Liver (tissue), 9 donors: ENCODE data around the gene FGD5. TPM values are rescaled to one million over a fixed set of nuclear protein-coding genes. Genes with fewer than 3 reads are reported as not detected.

Experiments used
- DNase-seq: peaks from one replicate; pipeline ENCODE4 v3.0.0-alpha.2; 2017; ENCODE audit warnings: low spot score
- H3K27ac ChIP-seq, 2 donors: one replicate each; pipeline ENCODE4 v1.7.0; 2013; ENCODE audit warnings: inconsistent platforms in 2 of 2, low read length in 2 of 2, control low read depth in 1 of 2, low read depth in 1 of 2, mild to moderate bottlenecking in 1 of 2
- H3K27me3 ChIP-seq, 4 donors: one replicate each; pipeline versions ENCODE4 v1.6.1 to v1.7.0; 2013; ENCODE audit warnings: low read length in 3 of 4, inconsistent platforms in 1 of 4, mild to moderate bottlenecking in 1 of 4, moderate library complexity in 1 of 4; ENCODE audit not compliant: control insufficient read depth in 4 of 4, insufficient read depth in 4 of 4
- H3K36me3 ChIP-seq, 4 donors: one replicate each; pipeline versions ENCODE4 v1.6.1 to v1.7.0; 2013; ENCODE audit warnings: low read length in 3 of 4, mild to moderate bottlenecking in 3 of 4, low read depth in 1 of 4, moderate library complexity in 1 of 4; ENCODE audit not compliant: control insufficient read depth in 4 of 4, insufficient read depth in 3 of 4
- H3K4me1 ChIP-seq, 4 donors: one replicate each; pipeline versions ENCODE4 v1.6.1 to v1.7.0; 2013; ENCODE audit warnings: low read length in 3 of 4, mild to moderate bottlenecking in 3 of 4, moderate library complexity in 1 of 4; ENCODE audit not compliant: control insufficient read depth in 4 of 4, insufficient read depth in 4 of 4
- H3K4me3 ChIP-seq, 3 donors: one replicate each; pipeline versions ENCODE4 v1.6.1 to v1.7.0; 2013; ENCODE audit warnings: low read length in 3 of 3, control low read depth in 1 of 3, low read depth in 1 of 3, mild to moderate bottlenecking in 1 of 3
- H3K9ac ChIP-seq, 2 donors: one replicate each; pipeline ENCODE4 v1.7.0; 2013; ENCODE audit warnings: low read length in 2 of 2, mild to moderate bottlenecking in 2 of 2, moderate library complexity in 2 of 2, control low read depth in 1 of 2, low read depth in 1 of 2
- H3K9me3 ChIP-seq, 4 donors: one replicate each; pipeline versions ENCODE4 v1.6.1 to v1.7.0; 2013; ENCODE audit warnings: low read length in 3 of 4; ENCODE audit not compliant: control insufficient read depth in 4 of 4
- FOXA2 ChIP-seq: IDR thresholded peaks from 2 replicates; pipeline ENCODE4 v1.6.1; 2016; ENCODE audit warnings: antibody characterized with exemption
- GABPA ChIP-seq, 2 donors: IDR thresholded peaks in 1 of 2; conservative IDR thresholded peaks in 1 of 2; 2 replicates each; pipeline ENCODE4 v1.6.1; 2016; ENCODE audit warnings: antibody characterized with exemption in 2 of 2, mild to moderate bottlenecking in 1 of 2, moderate library complexity in 1 of 2
- HNF4A ChIP-seq, 2 donors: conservative IDR thresholded peaks; 2 replicates each; pipeline ENCODE4 v1.6.1; 2016; ENCODE audit warnings: antibody characterized with exemption in 2 of 2, mild to moderate bottlenecking in 2 of 2
- JUND ChIP-seq, 2 donors: IDR thresholded peaks; 2 replicates each; pipeline ENCODE4 v1.6.1; 2016; ENCODE audit warnings: antibody characterized with exemption in 2 of 2
- NR2F2 ChIP-seq: IDR thresholded peaks from 2 replicates; pipeline ENCODE4 v1.6.1; 2016; ENCODE audit warnings: antibody characterized with exemption
- RAD21 ChIP-seq, 2 donors: IDR thresholded peaks; 2 replicates each; pipeline ENCODE4 v1.6.1; 2016; ENCODE audit warnings: antibody characterized with exemption in 2 of 2, mild to moderate bottlenecking in 2 of 2
- RXRA ChIP-seq, 2 donors: IDR thresholded peaks; 2 replicates each; pipeline ENCODE4 v1.6.1; 2017 to 2018; ENCODE audit warnings: antibody characterized with exemption in 2 of 2, mild to moderate bottlenecking in 1 of 2
- SP1 ChIP-seq: IDR thresholded peaks from 2 replicates; pipeline ENCODE4 v1.6.1; 2018; ENCODE audit warnings: antibody characterized with exemption, mild to moderate bottlenecking
- TAF1 ChIP-seq: conservative IDR thresholded peaks from 2 replicates; pipeline ENCODE4 v1.6.1; 2016; ENCODE audit warnings: antibody characterized with exemption, mild to moderate bottlenecking
- YY1 ChIP-seq: IDR thresholded peaks from 2 replicates; pipeline ENCODE4 v1.6.1; 2016; ENCODE audit warnings: antibody characterized with exemption, mild to moderate bottlenecking
- WGBS: extraction: QIAGEN DNeasy Blood & Tissue Kit; methylation state at CpG from one replicate; pipeline ENCODE4 v1.1.7; 2013; 5-methylcytosine and 5-hydroxymethylcytosine counted together
- polyA plus RNA-seq, 2 donors: library from polyadenylated mRNA; stranded (reverse) in 1 of 2; unstranded in 1 of 2; fragments of 200-250 nt in 1 of 2; fragments of >200 nt in 1 of 2; fragmentation: Nextera tagmentation in 1 of 2; extraction: Ambion mirVana in 1 of 2; gene quantifications; one replicate each; pipeline versions ENCODE4 v1.2.1 to v1.2.3, GENCODE V29; 2013 to 2015
- total RNA-seq, 2 donors: library from RNA; depleted of rRNA; stranded (reverse); fragments of >200 nt; gene quantifications; one replicate each; pipeline ENCODE4 v1.2.3, GENCODE V29; 2014
- TF ChIP-seq, protein P1 (sequence below): fragments of 150-350 bp; IDR thresholded peaks from 2 replicates; pipeline ENCODE4 v1.5.1; 2017; ENCODE audit warnings: improper control_type of control experiment, low read depth, low read length; ENCODE audit not compliant: missing input control
- TF ChIP-seq, protein P2 (sequence below): IDR thresholded peaks from 2 replicates; pipeline ENCODE4 v1.6.1; 2016; ENCODE audit warnings: antibody characterized with exemption, mild to moderate bottlenecking
- TF ChIP-seq, protein P3 (sequence below): IDR thresholded peaks from 2 replicates; pipeline ENCODE4 v1.6.1; 2016; ENCODE audit warnings: antibody characterized with exemption
- TF ChIP-seq, protein P4 (sequence below): IDR thresholded peaks from 2 replicates; pipeline ENCODE4 v1.6.1; 2016; ENCODE audit warnings: antibody characterized with exemption
- donor health status: healthy.
- donor health status: healthy.
- donor health status: healthy.
- donor health status: healthy.
- donor health status: healthy.

Gene FGD5
- total and polyA plus RNA-seq, 4 donors, result 2.0 to 6.3 (median 3.1) TPM

DNA sequence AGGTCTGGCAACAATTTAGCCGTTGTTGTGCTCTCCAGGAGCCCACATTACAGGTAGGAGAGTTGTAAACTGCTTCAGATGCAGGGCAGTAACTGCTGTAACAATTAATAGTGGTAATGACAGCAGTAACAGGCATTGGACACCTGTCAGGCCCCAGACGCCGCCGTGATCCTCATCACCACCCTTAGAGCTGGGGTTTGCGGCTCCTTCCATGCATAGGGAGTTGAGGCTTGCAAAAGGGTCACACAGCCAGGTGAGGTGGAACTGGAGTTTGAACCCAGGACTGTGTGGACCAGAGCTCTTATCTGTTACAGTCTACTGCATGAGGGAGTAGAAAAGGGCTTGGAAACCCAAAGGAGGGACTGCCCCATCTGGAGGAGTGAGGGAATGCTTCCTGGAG, 101.8 kb downstream of the FGD5 start:
- Histone ChIP-seq H3K36me3 (no peaks in the 10 kb centered on the region), H3K4me1 (peaks cover 0 to 5% (median 1%) of the 10 kb centered on the region in 4 donors), H3K9me3 (no peaks in the 10 kb centered on the region), H3K27me3 (no peaks in the 10 kb centered on the region), H3K9ac (no peak overlapping the region), H3K4me3 (no peak overlapping the region), H3K27ac (no peak overlapping the region)
- TF ChIP-seq, protein P1, sequence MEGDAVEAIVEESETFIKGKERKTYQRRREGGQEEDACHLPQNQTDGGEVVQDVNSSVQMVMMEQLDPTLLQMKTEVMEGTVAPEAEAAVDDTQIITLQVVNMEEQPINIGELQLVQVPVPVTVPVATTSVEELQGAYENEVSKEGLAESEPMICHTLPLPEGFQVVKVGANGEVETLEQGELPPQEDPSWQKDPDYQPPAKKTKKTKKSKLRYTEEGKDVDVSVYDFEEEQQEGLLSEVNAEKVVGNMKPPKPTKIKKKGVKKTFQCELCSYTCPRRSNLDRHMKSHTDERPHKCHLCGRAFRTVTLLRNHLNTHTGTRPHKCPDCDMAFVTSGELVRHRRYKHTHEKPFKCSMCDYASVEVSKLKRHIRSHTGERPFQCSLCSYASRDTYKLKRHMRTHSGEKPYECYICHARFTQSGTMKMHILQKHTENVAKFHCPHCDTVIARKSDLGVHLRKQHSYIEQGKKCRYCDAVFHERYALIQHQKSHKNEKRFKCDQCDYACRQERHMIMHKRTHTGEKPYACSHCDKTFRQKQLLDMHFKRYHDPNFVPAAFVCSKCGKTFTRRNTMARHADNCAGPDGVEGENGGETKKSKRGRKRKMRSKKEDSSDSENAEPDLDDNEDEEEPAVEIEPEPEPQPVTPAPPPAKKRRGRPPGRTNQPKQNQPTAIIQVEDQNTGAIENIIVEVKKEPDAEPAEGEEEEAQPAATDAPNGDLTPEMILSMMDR, result no peak
- TF ChIP-seq RAD21 (IDR thresholded peaks at IDR 0.05), result no peak
- no peak for TF ChIP-seq TAF1
- TF ChIP-seq, protein P2, sequence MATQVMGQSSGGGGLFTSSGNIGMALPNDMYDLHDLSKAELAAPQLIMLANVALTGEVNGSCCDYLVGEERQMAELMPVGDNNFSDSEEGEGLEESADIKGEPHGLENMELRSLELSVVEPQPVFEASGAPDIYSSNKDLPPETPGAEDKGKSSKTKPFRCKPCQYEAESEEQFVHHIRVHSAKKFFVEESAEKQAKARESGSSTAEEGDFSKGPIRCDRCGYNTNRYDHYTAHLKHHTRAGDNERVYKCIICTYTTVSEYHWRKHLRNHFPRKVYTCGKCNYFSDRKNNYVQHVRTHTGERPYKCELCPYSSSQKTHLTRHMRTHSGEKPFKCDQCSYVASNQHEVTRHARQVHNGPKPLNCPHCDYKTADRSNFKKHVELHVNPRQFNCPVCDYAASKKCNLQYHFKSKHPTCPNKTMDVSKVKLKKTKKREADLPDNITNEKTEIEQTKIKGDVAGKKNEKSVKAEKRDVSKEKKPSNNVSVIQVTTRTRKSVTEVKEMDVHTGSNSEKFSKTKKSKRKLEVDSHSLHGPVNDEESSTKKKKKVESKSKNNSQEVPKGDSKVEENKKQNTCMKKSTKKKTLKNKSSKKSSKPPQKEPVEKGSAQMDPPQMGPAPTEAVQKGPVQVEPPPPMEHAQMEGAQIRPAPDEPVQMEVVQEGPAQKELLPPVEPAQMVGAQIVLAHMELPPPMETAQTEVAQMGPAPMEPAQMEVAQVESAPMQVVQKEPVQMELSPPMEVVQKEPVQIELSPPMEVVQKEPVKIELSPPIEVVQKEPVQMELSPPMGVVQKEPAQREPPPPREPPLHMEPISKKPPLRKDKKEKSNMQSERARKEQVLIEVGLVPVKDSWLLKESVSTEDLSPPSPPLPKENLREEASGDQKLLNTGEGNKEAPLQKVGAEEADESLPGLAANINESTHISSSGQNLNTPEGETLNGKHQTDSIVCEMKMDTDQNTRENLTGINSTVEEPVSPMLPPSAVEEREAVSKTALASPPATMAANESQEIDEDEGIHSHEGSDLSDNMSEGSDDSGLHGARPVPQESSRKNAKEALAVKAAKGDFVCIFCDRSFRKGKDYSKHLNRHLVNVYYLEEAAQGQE, result no peak
- no peak for TF ChIP-seq YY1
- TF ChIP-seq HNF4A (conservative IDR thresholded peaks at IDR 0.05), result no peak
- no peak for TF ChIP-seq SP1
- TF ChIP-seq, protein P3, sequence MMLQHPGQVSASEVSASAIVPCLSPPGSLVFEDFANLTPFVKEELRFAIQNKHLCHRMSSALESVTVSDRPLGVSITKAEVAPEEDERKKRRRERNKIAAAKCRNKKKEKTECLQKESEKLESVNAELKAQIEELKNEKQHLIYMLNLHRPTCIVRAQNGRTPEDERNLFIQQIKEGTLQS, result no peak
- TF ChIP-seq NR2F2, result no peak
- TF ChIP-seq, protein P4, sequence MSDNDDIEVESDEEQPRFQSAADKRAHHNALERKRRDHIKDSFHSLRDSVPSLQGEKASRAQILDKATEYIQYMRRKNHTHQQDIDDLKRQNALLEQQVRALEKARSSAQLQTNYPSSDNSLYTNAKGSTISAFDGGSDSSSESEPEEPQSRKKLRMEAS, result no peak
- no peak for TF ChIP-seq FOXA2
- no peak for TF ChIP-seq JUND (IDR thresholded peaks at IDR 0.05)
- no peak for TF ChIP-seq RXRA (IDR thresholded peaks at IDR 0.05)
- WGBS, result 96% methylated on average over 5 of the region's 5 CpGs
- DNase-seq, result no peak

DNA sequence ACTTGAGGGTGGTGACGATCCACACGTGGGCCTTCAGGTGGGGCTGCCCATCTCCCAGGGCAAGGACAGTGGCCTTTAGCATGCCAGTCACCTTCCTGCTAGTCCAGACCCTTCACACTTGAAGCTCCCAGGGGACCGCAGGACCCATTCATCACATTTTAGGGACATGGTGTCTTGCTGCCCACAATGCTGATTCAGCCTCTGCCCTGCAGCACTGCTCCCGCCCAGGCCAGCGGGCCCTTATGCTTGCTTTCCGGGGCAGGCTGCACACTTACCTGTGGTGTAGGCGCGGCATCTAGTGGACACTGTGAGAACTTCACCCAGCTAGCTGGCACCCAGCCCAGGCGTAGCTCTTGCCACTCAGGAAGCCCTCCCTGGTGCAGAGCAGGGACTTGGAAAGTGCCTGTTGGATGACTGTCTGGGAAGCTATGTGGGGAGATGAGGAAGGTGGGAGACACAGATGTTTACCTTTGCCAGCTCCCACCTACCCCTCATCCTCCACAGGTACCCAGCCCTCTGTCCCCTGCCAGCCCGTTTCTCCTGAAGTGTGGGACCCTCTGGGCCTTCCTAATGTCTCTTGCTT, 102.4 kb downstream of the FGD5 start:
- WGBS, result 24% methylated on average over 10 of the region's 10 CpGs
- DNase-seq, result peak; percentile 89
- H3K27me3 ChIP-seq, result no peaks in the 10 kb centered on the region
- H3K36me3 ChIP-seq, result no peaks in the 10 kb centered on the region
- H3K27ac ChIP-seq, result no peak overlapping the region
- no peak overlapping the region for H3K9ac ChIP-seq
- TF ChIP-seq GABPA (IDR thresholded peaks at IDR 0.05 in 1 of 2, conservative IDR thresholded peaks at IDR 0.05 in 1 of 2) (no peak), RAD21 (IDR thresholded peaks at IDR 0.05) (peak; percentile 100), RXRA (IDR thresholded peaks at IDR 0.05) (peak in 1 of 2 donors; percentile 15)
- TF ChIP-seq, protein P1, result peak; percentile 99
- no peak overlapping the region for H3K4me3 ChIP-seq
- H3K9me3 ChIP-seq, result no peaks in the 10 kb centered on the region
- H3K4me1 ChIP-seq, result no peaks in the 10 kb centered on the region
